Suppressor macrophage treated with lipopolysaccharide for 4 hours (primary cell): ENCODE data around the gene TSHZ1.

ENCODE experiments used
- DNase-seq: peaks from one replicate; pipeline ENCODE4 v3.0.0-alpha.2; 2020

Gene TSHZ1

DNA sequence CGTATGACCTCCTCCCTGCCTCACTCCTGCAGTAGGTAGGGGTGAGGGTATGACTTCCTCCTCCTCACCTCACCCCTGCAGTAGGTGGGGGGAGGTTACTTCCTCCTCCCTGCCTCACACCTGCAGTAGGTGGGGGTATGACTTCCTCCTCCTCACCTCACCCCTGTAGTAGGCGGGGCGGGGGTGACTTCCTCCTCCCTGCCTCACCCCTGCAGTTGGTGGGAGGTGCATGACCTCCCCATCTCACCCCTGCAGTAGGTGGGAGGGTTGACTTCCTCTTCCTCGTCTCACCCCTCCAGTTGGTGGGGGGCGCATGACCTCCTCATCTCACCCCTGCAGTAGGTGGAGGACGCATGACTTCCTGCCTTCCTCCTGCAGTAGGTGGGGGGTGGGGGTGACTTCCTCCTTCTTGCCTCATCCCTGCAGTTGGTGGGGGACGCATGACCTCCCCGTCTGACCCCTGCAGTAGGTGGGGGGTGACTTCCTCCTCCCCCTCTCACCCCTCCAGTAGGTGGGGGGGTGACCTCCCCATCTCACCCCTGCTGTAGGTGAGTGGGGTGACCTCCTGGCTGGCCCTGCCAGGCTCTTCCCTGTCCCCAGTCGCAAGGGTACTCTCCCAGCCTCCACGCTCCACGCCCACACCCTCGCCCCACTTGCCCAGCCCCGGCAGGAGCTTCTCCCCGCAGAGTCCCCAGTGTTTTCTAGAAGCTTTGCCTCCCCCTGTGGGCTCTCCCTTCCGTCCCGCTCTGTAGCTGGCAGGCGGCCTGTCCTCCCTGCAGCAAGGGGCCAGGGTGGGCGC, 39.3 kb downstream of the TSHZ1 start:
- no peak for DNase-seq

DNA sequence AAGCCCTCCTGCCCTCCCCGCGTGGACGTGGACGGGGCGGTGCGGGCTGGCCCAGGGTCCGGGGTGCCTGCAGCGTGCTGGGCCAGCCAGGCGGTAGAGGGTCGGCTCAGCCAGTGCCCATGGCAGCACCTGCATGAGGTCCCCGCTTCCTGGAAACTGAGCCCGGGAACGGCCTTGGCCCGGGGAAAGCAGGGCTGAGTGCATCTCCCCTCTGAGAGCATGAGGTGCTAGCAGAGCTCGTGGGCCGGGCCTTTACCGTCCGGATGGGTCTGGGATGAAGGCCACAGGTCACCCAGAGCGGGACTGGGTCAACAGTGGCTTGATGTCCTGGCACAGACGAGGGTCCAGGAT, 39.8 kb downstream of the TSHZ1 start:
- DNase-seq, result no peak

DNA sequence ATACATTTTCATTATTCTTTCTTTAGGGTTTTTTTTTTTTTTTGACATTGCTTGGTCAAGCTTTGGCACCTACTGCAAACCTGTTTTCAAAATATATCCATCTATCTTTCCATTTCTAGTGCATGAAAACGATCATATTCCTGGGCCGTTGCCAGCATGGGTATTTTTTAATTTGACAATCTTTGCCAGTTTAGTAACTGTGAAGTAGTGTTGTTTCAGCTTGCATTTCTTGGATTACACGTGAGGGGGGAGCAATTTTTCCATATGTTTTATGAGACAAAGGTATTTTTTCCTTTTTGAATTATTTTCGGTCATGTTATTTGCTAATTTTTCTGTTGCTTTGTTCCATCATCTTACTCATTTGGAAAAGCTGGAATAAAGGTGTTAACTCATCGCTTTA, 40.9 kb downstream of the TSHZ1 start:
- no peak for DNase-seq

DNA sequence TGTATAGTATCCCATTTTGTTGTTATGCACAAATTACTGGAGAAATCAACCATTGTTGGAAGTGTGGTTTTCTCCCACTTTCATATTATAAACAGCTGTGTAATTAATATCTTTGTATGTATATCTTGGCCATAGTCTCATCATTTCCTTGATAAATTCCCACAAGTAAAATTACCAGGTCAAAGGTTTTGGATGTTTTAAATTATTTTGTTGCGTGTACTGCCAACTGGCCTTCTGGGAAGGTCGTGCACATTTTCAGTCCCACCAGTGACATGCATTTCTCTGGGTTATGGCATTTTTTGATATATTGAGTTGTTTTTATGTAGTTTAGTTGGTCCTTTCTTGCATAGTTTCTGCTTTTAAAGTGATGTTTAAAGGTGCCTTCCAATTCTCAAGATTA, 41.5 kb downstream of the TSHZ1 start:
- no peak for DNase-seq

DNA sequence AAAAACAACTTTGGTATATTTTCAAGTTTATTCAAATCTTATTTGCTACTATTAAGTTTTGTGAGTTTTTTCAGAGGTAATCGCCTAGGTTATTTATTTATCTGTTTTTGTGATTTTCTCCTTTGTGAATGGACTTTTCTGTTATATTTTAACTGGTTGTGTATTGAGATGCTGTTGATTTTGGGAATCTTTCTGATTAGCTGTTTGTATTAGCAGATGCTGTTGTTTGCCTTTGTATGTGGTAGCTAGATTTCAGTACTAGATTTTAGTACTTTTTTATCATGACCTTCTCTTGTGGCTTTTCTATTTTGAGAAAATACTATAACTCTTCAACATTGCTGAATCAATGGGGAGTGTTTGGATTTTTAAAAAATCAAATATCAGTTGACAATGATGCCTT, 42.4 kb downstream of the TSHZ1 start:
- DNase-seq, result no peak

DNA sequence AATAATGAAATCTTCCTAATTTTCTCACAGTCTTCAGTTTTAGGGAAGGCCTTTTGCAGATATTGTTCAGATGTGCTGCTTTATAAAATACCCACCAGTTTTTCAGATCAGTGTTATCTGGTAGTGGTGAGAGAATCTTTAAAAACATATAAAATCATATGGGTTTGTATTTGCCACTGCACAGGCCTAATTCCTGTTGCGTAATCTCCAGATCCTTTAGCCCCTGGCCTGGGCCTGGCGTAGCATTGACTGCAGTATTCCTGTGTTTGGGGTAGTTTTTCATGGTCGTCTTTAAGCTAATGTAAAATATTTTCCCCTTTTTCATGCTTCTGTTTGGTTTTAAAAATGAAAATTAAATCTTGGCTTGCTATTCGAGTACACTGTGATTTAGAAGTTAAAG, 43.2 kb downstream of the TSHZ1 start:
- no peak for DNase-seq

DNA sequence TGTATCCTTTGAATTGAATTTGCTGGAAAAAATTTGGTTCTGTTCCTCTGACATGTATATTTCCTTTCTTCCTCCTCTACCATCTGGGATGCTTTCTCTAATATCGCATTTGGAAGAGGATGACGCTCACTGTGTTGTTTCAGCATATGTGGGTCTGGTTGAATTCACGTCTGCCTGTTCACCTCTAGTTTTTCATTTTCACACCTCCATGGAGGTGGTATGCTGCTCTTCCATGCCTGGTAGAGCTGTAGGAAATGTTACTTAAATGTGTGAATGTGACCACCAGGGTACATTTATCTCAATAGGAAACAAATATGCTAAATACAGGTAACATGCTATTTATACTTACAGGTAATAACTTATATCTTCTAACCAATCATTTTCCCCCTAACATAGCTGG, 44.5 kb downstream of the TSHZ1 start:
- DNase-seq, result no peak

DNA sequence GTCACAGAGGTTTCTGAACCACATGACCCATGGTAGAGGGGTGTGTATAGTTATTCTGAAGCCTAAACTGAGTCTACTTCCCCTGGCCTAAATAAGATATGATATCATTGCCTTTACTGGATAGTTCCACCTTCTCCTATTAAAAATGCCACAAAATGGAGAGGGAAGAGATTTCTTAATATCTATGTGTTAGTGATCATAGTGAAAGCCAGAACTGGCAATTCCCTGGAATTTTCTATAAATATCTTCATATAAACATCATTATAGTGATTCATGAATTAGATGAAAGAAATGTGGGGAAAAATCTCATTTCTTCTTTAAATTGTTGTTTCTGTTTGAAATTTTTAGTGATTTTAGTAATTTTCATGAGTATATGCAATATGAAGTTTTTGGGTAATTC, 45.8 kb downstream of the TSHZ1 start:
- peak; percentile 26 for DNase-seq

DNA sequence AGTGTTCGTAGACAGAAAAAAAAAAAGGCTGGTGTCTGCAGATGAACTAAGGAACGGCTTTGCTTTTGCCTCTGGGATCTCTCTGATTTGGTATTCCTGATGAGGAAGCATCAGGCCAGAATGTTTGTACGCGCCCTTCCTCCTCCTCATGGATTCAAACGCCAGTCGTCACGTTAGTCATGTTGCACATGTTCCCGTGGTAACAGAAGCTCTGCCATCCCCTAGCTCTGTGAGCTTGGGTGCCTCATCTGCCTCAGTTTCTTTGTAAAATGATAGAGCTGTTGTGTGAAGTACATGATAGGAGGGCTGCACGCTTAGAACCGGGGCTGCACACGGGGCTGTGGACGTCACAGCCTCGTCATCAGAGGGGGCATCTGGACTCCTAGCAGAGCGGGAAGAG, 47.0 kb downstream of the TSHZ1 start:
- DNase-seq, result no peak

DNA sequence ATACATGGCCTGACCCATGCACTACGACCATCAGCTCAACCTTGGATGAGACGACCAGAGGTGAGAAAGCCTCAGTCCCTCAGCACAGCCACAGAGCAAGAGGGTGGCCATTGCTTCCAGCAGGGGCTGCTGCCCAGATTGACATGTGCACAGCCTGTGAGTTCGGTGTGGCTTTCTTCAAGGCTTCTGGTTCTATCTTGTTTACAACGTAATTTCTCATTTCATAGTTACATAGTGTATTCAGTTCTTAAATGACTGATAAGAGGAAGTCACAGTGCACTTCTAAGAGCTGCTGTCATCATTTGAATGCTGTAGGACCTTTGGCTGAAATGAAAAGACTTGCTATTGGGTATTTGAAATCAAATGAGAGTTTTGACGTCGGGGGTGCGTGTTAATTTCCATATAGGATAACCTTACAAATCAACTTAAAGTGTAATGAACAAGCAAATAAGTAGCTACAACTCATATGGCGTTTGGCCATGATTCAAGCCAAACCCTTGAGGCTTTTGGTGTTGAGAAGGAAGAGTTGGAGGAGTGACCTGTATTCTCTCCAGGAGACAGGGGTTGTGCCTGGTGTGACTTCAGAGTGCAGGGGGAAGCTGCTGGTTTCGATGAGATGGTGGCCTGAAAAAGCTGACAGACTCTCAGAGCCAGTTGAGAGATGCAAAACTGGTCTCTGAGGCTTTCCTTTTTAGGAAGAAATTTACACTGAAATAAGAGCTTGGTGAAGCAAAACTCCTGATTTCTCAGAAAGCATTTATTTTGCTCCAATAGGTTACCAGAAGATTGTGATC, 51.0 kb downstream of the TSHZ1 start:
- peak; percentile 16 for DNase-seq

DNA sequence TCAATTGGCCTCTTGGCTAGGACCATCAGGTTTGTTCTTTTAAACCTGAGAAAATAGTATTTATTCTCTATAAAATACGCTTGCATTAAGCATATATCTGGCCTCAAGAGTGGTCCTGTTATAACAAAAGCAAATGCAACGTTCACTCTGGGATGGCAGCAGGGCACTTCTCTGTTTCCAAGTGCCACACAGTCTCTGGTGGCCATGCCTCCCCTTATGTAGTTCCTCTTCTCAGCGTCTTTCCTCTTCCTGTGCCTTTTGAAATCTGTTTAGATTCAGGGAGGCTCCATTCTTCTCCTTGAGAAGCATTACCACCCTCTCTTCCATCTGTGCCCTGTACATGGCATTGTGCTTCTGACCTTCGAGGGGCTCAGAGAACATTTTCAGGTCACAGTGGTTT, 51.9 kb downstream of the TSHZ1 start:
- DNase-seq, result peak; percentile 40

DNA sequence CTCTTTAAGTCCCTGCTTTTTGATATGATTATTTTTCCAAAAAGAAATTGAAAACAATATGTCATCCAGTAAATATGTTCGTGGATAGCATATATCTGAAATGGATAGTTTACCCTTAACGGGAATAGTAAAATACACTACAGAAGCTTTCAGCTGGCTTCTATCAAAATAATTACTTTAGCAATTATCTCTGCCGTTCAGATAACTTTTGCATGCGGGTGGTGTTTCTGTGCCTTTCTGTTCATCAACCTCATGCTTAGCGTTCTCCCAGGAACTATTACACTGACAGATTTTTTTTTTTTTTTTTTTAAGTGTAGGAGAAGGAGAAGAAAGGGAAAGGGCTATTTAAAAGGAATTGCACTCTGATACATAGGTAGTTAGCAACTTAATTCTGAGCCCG, 53.6 kb downstream of the TSHZ1 start:
- DNase-seq, result no peak

DNA sequence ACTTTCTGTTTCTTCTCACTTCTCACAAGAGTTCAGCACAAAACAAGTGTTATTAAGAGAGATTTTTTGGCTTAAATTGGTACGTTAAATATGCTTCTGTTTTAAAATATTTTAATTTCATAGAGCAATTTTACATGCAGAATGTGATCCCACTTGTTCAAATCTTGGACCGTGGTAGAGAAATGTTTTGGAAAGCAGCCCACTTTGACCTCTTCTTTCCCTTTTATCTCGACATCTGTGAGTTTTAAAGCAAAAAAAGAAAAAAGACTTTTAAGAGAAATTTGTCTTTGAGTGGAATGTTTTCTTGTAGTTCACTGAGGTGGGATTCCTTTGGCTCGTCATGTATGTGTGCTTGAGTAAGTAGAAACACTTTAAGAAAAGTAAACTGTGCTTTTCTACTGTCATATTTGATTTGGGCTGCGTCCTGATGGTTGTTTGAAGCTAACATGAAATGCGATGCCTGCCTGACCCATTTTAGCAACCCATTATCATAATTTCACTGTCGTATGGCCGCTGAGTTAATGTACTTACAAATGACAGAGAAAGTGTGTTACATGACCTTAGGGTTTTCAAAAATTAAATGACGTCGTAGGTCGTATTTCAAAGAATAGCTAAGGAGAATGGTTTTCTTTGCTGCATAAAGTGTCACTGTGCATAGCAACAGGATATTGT, 54.5 kb downstream of the TSHZ1 start:
- DNase-seq, result no peak

DNA sequence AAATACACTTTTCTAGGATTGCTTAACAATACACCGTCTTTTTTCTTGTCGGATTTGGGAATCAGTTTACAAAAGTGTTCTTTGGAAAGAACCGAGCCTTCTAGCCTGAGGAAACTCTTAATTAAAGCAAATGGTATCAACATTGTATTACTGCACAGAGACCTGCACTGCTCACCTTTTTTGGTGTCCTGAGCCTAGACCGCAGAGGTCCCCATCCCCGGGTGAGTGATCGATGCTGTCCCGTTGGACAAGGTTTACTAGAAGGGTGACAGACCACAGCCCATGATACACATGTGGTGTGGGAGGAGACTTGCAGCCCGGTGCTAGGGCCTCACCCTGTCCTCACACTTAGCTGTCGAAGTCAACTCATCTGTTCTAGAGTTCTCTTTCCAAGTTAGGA, 55.3 kb downstream of the TSHZ1 start:
- DNase-seq, result no peak

DNA sequence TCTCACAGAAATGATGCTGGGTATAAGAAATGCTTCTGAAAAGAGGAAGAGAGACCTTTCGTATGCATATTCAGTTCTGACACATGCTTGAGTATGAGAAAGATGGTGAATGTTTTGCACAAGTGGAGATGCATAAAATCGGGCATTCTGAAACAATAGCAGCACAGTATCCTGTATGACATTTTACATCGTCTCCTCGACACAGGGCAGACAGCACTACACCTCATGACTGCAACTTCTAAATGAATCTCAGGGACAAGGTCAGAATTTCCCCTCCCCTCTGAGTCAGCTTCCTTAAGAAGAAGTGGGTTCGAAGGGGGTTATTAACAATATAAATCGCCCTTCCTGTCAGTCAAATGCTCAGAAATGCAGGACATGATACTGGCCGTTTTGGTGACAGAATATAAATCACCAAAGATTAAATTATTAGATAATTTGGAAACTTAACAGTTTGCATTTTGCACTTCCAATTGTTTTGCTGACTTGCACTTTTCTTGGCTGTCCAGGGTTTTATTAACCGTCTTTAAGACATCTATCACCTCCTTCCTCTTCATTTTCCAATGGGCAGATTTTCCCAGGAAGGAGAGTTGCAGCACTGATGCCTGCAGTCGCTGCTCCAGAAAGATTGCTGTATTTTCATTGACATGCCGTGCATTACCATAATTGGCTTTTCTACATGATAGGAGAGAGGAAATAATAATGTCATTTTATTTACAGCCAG, 57.2 kb downstream of the TSHZ1 start:
- peak; percentile 53 for DNase-seq

DNA sequence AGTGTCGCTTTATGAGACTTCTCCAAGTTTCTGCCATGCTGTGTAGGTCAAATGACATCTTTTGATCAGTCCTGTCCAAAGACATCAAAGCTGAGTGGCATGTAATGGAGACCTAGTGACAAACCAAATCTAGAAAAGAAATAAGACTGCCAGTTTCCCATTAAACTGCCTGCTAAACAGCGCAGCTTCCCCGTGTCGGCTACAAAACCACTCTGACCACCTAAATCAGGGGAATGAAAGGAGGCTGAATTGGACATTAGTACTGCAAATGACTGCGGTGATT, 57.7 kb downstream of the TSHZ1 start:
- no peak for DNase-seq

DNA sequence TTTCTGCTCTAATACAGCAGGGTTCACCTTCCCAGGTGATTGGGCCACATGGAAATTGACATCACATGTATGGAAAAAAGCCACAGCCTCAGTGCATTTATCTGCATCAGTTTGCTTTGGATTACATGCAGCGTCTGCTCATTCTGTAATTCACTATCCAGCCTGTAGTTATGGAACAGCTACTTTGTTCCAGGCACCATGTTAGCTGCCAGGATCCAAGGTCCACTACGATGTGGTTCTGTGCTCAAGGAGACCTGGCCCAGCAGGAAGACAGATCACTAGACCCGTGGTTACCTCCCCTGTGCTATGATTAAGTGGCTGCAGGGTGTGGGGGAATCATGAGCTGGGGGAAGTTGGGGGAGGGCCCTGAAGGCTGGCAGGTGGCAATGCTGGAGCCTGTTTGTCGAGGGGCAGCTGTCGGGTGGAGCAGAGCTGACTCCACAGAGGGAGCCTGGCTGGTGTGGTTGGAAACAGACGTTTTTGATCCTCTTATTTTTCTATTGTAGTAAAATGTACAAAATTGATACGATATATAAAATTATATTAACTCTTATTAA, 58.6 kb downstream of the TSHZ1 start:
- no peak for DNase-seq

DNA sequence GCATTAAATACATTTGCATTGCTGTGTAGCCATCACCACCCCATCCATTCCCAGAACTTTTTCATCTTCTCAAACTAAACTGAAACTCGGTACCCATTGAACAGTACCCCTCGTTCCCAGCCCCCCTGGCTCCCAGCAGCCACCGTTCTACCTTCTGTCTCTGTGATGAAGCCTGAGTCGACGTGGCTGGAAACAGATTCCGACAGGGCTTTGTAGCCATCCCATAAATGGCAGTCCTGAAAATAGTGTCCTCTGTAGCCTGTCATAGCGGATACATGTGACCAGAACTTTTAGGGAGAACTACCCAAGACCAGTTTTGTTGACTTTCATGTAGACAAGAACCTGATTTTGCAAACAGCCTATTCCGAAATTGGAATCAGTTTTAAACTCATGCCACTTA, 59.1 kb downstream of the TSHZ1 start:
- no peak for DNase-seq

DNA sequence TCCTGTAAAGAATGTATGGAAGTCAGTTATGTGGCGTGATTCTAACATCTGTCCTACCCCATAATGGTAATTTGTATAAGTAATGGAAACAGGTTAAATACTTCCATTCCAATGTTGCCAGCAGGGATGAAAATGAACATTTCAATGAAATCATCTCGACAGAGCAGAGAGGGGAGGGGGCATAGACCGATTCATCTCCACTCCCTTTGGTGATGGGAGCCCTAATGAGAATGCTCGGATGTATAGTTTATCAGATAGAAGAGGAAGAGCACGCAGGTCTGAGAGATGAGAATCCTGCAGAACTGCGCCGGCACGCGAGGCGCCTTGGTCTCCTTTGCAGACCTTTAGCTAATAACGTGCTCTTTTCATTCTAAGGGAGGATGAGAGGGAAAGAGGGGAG, 61.4 kb downstream of the TSHZ1 start:
- DNase-seq, result no peak

DNA sequence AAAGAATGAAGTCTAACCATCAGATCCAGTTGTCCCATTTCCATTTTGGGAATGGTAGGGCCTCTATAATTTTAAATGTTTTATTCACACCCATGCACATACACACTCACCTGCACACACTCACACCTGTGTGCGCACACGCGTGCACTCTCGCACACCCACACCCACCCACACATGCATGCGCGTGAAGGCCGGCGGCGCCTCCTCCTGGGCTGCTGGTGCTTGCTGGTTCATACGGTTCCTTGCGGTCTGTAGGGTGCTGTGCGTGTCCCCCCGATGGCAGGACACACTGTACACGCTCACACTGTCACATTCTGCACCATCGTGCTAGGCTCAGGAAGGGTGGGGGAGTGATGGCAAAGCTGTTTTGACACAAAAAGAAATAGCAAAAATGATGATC, 63.2 kb downstream of the TSHZ1 start:
- DNase-seq, result no peak

DNA sequence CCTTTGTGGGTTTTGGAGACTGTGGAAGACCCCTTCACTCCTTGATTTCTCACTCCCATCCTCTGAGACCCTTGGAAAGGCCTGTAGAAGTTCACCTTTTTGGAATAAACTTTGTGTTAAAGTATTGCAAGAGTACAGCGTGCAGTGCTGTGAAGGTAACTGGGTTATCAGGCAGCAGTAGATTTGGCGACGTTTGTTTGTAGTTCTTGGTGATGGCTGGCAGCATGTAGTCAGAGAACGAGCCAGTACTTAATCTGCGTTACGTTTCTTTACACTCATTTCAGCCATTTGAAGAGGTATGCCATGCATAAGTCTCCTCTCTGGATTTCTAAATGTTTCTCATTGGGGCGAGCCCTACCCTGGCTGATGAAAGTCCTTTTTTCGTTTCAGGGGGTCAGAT, 64.6 kb downstream of the TSHZ1 start:
- DNase-seq, result no peak

DNA sequence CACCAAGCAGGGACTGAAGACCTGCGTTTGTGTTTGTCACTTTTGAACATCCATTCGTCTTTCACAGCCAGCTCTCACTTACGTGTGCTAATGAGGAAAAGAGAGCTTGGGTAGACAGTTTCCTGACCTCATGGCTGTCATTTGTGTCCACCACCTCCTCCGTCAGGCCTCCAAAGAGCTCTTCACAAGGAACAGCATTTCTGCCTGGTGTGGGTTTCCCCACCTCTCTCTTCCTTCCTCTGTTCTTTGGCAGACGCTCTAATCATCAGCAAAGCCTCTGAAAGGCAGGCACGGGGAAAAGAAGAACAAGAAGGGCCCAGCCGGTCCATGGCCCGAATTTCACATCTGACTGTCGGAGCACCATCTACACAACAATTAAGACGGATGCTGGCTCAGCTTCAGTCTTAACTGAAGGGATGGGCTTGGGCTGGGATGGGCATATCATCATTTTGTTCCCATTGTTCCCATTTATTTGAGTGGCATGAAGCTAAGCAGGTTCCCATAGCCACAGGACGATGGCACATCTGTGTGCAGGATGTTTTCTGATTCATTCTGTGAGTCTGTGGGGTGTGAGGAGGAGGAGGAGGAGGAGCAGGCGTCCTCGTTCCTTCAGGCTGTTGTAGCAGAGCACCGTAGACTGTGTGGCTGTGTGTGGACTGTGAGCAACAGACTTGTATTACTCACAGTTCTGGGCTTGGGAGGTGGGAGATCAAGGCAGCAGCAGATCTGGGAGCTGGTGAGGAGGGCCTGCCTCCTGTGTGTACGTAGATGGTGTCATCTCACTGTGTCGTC, 66.4 kb downstream of the TSHZ1 start:
- peak; percentile 28 for DNase-seq

DNA sequence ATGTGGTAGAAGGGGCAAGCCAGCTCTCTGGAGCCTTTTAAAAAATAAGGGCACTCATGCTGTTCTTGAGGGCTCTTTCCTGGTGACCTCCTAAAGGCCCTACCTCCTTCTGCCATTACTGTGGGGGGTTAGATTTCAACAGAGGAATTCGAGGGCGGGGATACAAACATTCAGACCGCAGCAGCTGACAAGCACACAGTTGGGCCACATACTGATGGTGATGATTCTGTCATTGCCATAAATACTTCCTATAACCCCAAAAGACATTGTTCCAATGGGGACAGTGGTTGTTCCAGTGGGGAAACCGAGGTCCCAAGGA, 67.0 kb downstream of the TSHZ1 start:
- DNase-seq, result no peak
